ENCODE data around the gene LENG8.

Gene LENG8

DNA sequence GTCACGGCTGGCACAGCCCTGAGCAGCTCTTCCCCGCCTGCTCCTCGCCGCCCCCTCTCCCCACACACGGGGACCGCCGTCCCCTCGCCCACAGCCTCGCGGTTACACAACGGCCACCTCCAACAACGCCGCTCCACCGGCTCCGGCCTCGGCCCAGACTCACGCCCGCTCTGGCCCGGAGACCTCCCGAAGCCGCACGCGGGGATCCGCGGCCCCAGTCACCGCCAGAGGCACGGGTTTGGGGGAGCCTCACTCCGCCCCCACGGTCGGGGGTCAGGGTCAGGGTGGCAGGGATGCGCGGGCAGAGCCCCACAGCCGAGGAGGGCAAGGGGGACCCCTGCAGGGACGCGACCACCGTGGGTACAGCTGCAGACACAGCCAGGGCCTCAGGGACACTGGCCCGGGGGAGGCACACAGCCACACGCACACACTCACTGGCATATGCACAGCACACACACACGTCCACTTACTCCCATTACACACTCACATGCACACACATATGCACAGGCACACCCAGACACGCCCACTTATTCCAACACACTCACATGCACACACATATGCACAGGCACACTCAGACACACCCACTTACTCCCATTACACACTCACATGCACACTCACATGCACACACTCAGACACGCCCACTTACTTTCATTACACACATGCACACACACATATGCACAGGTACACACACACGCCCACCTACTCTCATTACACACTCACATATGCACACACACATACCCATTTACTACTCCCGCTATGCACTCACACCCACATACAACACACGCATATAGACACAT lies 32.1 kb upstream of the LENG8 start:
- peaks cover 51% of the 10 kb centered on the region for H3K27me3 ChIP-seq (ENCODE audit: control insufficient read depth, insufficient read depth, low read length)
- no peak overlapping the region for H3K9ac ChIP-seq (ENCODE audit: low read depth, low read length)

DNA sequence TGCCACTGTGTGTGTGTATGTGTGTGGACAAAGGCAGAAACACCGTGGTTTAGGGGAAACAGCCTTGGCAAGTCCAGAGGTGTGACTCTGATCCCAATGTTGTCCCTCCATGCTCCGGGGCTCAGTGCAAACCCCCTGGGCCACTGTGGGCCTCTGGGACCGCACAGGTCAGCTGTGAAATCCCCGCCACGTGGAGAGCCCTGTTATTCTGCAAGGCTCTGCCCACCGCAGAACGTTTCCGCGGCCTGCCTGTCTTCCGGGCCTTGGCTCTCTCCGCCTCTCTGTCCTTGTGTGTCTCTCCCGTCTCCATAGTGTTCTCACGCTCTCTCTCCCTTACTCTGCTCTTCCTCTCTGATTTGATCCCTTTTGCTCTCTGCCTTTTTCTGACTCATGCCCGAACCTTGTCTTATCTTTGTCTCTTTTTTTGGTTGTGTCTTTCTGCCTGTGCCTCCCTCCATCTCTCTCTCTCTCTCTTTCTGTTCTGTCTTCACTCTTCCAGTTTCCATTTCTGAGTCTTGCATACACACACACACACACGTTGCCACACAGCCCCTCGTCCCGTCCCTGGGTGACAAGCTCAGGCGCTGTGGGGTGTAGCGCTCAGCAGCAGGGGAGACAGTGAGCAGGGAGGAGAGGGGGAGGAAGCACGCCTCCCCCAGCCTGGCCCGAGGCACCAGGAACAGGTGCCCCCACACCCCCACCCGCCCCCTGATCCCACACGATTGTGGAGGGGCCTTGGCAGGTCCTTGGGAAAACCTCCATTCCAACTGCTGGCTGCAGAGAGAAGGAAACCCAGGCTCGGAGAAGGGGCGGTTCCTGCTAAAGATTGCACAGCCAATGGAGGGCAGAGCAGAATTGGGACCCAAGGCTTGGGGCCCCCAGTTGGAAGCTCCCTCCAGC lies 30.7 kb upstream of the LENG8 start:
- no peaks in the 10 kb centered on the region for H3K4me1 ChIP-seq (ENCODE audit: control insufficient read depth, insufficient read depth, low read length)
- H3K9ac ChIP-seq (ENCODE audit: low read depth, low read length): no peak overlapping the region
- no peak overlapping the region for H3K4me3 ChIP-seq (ENCODE audit: low read length)
- peak overlapping the region; percentile 7 for H3K4me2 ChIP-seq (ENCODE audit: low read length)
- no peaks in the 10 kb centered on the region for H3K9me3 ChIP-seq (replicated peaks; ENCODE audit: low read length)
- peaks cover 52% of the 10 kb centered on the region for H3K27me3 ChIP-seq (ENCODE audit: control insufficient read depth, insufficient read depth, low read length)
- no peaks in the 10 kb centered on the region for H3K36me3 ChIP-seq (ENCODE audit: insufficient read depth, low read length)

More for the DNA sequence above, 32.1 kb upstream of the LENG8 start:
- Histone ChIP-seq H3K4me2 (ENCODE audit: low read length) (no peak overlapping the region), H3K4me3 (ENCODE audit: low read length) (no peak overlapping the region), H3K36me3 (ENCODE audit: insufficient read depth, low read length) (no peaks in the 10 kb centered on the region), H3K4me1 (ENCODE audit: control insufficient read depth, insufficient read depth, low read length) (no peaks in the 10 kb centered on the region), H3K9me3 (replicated peaks; ENCODE audit: low read length) (no peaks in the 10 kb centered on the region)

DNA sequence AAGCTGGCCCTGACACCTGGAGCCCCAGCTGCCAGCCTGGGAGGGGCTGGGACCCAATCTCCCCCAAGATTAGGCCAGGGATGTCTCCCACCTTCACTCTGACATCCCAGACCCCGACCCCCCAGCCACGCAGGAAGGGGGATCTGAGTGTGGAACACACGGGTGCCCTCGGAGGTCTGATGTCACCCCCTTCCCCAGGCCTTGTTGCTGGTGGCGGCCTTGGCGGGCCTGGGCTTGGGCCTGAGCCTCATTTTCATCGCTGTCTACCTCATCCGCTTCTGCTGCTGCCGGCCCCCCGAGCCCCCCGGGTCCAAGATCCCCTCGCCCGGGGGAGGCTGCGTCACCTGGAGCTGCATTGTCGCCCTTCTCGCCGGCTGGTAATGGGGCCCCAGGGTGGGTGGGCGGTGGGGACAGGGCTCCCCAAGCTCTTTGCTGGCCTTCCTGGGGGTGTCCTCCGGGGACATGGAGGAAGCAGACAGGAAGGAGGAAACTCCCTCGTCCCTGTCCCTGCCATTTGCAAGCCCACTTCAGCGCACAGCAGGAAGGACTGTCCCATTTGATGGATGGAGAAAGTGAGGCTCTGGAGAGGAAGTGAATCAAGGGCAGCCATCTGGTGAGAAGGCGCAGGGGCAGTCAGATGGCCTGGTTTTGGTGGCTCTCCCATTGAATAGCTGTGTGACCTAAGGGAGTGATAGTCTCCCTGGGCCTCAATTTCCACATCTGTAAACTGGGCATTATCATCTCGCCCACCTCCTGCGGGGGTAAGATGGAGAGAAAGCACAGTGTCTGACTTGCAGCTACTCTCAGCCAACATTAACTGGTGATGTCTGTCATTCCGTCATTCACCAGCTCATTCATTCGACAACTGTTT lies 29.8 kb upstream of the LENG8 start:
- Histone ChIP-seq H3K4me1 (ENCODE audit: control insufficient read depth, insufficient read depth, low read length) (no peaks in the 10 kb centered on the region), H3K9ac (ENCODE audit: low read depth, low read length) (no peak overlapping the region), H3K27me3 (ENCODE audit: control insufficient read depth, insufficient read depth, low read length) (peaks cover 52% of the 10 kb centered on the region)

DNA sequence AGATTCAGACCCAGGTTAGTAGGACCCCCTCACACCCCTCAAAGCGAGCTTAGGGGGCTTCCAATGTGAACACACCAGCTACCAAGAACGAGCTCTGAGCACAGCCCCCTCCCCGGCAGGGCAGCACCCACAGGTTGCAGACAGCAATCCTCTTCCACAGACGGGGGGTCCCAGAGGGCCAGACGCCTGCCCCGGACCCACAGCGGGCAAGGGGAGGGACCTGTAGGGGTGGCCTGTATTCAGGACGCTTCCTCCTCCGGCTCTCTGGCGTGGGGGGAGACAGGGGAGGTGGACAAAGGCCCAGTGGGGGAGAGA lies 29.0 kb upstream of the LENG8 start:
- Histone ChIP-seq H3K27me3 (ENCODE audit: control insufficient read depth, insufficient read depth, low read length) (peaks cover 47% of the 10 kb centered on the region), H3K4me2 (ENCODE audit: low read length) (no peak overlapping the region), H3K9me3 (replicated peaks; ENCODE audit: low read length) (no peaks in the 10 kb centered on the region), H3K36me3 (ENCODE audit: insufficient read depth, low read length) (no peaks in the 10 kb centered on the region), H3K4me3 (ENCODE audit: low read length) (no peak overlapping the region), H3K4me1 (ENCODE audit: control insufficient read depth, insufficient read depth, low read length) (no peaks in the 10 kb centered on the region), H3K9ac (ENCODE audit: low read depth, low read length) (no peak overlapping the region)

More for the DNA sequence above, 29.8 kb upstream of the LENG8 start:
- H3K9me3 ChIP-seq (replicated peaks; ENCODE audit: low read length): no peaks in the 10 kb centered on the region
- no peaks in the 10 kb centered on the region for H3K36me3 ChIP-seq (ENCODE audit: insufficient read depth, low read length)
- no peak overlapping the region for H3K4me2 ChIP-seq (ENCODE audit: low read length)
- H3K4me3 ChIP-seq (ENCODE audit: low read length): no peak overlapping the region

GRCh38 chr19:54420383-54421168 lies 28.4 kb upstream of the LENG8 start:
- Histone ChIP-seq H3K9ac (ENCODE audit: low read depth, low read length) (no peak overlapping the region), H3K4me2 (ENCODE audit: low read length) (no peak overlapping the region), H3K9me3 (replicated peaks; ENCODE audit: low read length) (no peaks in the 10 kb centered on the region), H3K36me3 (ENCODE audit: insufficient read depth, low read length) (no peaks in the 10 kb centered on the region), H3K27me3 (ENCODE audit: control insufficient read depth, insufficient read depth, low read length) (peaks cover 46% of the 10 kb centered on the region), H3K4me1 (ENCODE audit: control insufficient read depth, insufficient read depth, low read length) (no peaks in the 10 kb centered on the region), H3K4me3 (ENCODE audit: low read length) (no peak overlapping the region)

GRCh38 chr19:54421169-54421516 lies 27.9 kb upstream of the LENG8 start:
- Histone ChIP-seq H3K4me1 (ENCODE audit: control insufficient read depth, insufficient read depth, low read length) (no peaks in the 10 kb centered on the region), H3K36me3 (ENCODE audit: insufficient read depth, low read length) (no peaks in the 10 kb centered on the region), H3K9me3 (replicated peaks; ENCODE audit: low read length) (no peaks in the 10 kb centered on the region), H3K4me3 (ENCODE audit: low read length) (no peak overlapping the region), H3K4me2 (ENCODE audit: low read length) (no peak overlapping the region), H3K27me3 (ENCODE audit: control insufficient read depth, insufficient read depth, low read length) (peaks cover 40% of the 10 kb centered on the region), H3K9ac (ENCODE audit: low read depth, low read length) (no peak overlapping the region)

GRCh38 chr19:54421521-54421920 lies 27.5 kb upstream of the LENG8 start:
- Histone ChIP-seq H3K9me3 (replicated peaks; ENCODE audit: low read length) (no peaks in the 10 kb centered on the region), H3K36me3 (ENCODE audit: insufficient read depth, low read length) (no peaks in the 10 kb centered on the region), H3K27me3 (ENCODE audit: control insufficient read depth, insufficient read depth, low read length) (peaks cover 36% of the 10 kb centered on the region), H3K4me2 (ENCODE audit: low read length) (no peak overlapping the region), H3K4me1 (ENCODE audit: control insufficient read depth, insufficient read depth, low read length) (no peaks in the 10 kb centered on the region), H3K4me3 (ENCODE audit: low read length) (no peak overlapping the region), H3K9ac (ENCODE audit: low read depth, low read length) (no peak overlapping the region)

- Histone ChIP-seq H3K4me2 (ENCODE audit: low read length) (no peak overlapping the region), H3K9me3 (replicated peaks; ENCODE audit: low read length) (no peaks in the 10 kb centered on the region), H3K27me3 (ENCODE audit: control insufficient read depth, insufficient read depth, low read length) (peaks cover 32% of the 10 kb centered on the region), H3K4me3 (ENCODE audit: low read length) (no peak overlapping the region), H3K36me3 (ENCODE audit: insufficient read depth, low read length) (no peaks in the 10 kb centered on the region), H3K9ac (ENCODE audit: low read depth, low read length) (no peak overlapping the region), H3K4me1 (ENCODE audit: control insufficient read depth, insufficient read depth, low read length) (no peaks in the 10 kb centered on the region)
These were observed 26.9 kb upstream of the LENG8 start for GRCh38 chr19:54422136-54422535.

DNA sequence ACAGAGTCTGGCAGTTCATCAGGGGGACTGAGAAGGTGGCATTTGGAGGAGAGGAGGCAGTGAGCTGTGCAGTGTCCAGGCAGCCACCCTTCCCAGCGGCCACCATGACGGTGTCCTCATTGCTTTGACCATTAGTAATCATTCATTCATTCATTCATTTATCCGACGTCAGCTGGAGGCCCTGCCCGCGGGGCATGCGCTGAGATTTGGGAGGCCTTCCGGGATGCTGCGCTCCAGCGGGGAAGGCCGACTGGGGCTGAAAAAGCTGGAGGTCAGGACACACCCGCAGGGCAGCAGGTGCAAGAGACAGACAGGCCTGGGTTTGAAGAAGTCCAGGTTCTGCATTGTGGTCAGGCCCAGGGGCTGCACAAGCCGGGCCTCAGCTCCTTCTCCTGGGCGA lies 24.8 kb upstream of the LENG8 start:
- H3K4me1 ChIP-seq (ENCODE audit: control insufficient read depth, insufficient read depth, low read length): no peaks in the 10 kb centered on the region
- no peak overlapping the region for H3K9ac ChIP-seq (ENCODE audit: low read depth, low read length)
- H3K36me3 ChIP-seq (ENCODE audit: insufficient read depth, low read length): no peaks in the 10 kb centered on the region
- H3K4me3 ChIP-seq (ENCODE audit: low read length): no peak overlapping the region
- no peaks in the 10 kb centered on the region for H3K9me3 ChIP-seq (replicated peaks; ENCODE audit: low read length)
- H3K4me2 ChIP-seq (ENCODE audit: low read length): no peak overlapping the region
- peaks cover 32% of the 10 kb centered on the region for H3K27me3 ChIP-seq (ENCODE audit: control insufficient read depth, insufficient read depth, low read length)

GRCh38 chr19:54424660-54425381 lies 24.2 kb upstream of the LENG8 start:
- no peaks in the 10 kb centered on the region for H3K36me3 ChIP-seq (ENCODE audit: insufficient read depth, low read length)
- peaks cover 32% of the 10 kb centered on the region for H3K27me3 ChIP-seq (ENCODE audit: control insufficient read depth, insufficient read depth, low read length)
- no peak overlapping the region for H3K4me3 ChIP-seq (ENCODE audit: low read length)
- no peaks in the 10 kb centered on the region for H3K4me1 ChIP-seq (ENCODE audit: control insufficient read depth, insufficient read depth, low read length)
- H3K9me3 ChIP-seq (replicated peaks; ENCODE audit: low read length): no peaks in the 10 kb centered on the region
- H3K4me2 ChIP-seq (ENCODE audit: low read length): no peak overlapping the region
- H3K9ac ChIP-seq (ENCODE audit: low read depth, low read length): no peak overlapping the region

All from skeletal muscle satellite cell (primary cell).